Measurements from ENCODE around the gene GRAMD1A. TPM values are rescaled to one million over a fixed set of nuclear protein-coding genes. Genes with fewer than 3 reads are reported as not detected.

Gene GRAMD1A
- total and polyA plus RNA-seq, 9 of the 15 experiments (the other 6 are each of a cell fraction or from before 2014, with no cell fraction given): 1.4 to 63.8 (median 38.5) TPM

DNA sequence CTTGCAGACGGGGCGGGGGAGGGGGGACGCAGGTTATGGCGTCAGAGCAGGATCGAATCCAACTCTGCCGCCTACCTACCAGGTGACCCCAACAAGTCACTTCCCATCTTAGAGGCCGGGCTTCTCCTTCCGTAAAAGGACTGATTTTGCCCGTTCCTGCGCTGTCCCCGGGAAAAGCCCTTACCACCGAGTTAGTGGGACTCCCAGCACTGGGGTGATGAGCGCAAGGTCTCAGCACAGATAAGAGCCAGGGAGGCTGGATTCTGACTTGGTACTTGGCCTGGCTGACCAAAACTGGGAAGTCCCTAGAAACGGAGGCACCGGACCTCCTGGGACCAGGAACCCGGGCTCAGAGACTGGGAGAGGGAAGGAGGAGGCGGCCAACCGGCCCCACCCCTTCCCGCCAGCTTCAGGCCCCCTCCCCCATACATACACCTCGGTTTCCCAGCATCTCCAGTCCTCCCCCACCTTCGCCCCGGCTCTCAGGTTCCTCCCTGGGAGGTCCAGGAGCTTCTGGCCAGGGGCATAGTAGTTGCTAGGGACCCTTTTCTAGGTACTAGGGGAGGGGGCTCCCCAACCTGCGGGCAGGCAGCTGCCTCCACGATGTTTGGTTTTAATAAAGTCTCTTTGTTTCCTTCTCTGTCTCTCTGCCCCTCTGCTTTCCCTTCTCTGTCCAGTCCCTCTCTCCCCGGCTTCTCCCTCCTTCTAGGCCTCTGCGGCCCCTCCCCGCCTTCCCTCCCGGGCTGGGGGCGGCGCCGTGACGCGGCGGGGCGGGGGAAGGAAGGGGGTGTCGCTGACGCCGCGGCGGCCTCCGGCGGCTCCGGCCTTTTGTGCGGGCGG, at the start of gene GRAMD1A (continued):
- TF ChIP-seq, protein P1, sequence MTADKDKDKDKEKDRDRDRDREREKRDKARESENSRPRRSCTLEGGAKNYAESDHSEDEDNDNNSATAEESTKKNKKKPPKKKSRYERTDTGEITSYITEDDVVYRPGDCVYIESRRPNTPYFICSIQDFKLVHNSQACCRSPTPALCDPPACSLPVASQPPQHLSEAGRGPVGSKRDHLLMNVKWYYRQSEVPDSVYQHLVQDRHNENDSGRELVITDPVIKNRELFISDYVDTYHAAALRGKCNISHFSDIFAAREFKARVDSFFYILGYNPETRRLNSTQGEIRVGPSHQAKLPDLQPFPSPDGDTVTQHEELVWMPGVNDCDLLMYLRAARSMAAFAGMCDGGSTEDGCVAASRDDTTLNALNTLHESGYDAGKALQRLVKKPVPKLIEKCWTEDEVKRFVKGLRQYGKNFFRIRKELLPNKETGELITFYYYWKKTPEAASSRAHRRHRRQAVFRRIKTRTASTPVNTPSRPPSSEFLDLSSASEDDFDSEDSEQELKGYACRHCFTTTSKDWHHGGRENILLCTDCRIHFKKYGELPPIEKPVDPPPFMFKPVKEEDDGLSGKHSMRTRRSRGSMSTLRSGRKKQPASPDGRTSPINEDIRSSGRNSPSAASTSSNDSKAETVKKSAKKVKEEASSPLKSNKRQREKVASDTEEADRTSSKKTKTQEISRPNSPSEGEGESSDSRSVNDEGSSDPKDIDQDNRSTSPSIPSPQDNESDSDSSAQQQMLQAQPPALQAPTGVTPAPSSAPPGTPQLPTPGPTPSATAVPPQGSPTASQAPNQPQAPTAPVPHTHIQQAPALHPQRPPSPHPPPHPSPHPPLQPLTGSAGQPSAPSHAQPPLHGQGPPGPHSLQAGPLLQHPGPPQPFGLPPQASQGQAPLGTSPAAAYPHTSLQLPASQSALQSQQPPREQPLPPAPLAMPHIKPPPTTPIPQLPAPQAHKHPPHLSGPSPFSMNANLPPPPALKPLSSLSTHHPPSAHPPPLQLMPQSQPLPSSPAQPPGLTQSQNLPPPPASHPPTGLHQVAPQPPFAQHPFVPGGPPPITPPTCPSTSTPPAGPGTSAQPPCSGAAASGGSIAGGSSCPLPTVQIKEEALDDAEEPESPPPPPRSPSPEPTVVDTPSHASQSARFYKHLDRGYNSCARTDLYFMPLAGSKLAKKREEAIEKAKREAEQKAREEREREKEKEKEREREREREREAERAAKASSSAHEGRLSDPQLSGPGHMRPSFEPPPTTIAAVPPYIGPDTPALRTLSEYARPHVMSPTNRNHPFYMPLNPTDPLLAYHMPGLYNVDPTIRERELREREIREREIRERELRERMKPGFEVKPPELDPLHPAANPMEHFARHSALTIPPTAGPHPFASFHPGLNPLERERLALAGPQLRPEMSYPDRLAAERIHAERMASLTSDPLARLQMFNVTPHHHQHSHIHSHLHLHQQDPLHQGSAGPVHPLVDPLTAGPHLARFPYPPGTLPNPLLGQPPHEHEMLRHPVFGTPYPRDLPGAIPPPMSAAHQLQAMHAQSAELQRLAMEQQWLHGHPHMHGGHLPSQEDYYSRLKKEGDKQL (CRISPR knock-in tag; IDR thresholded peaks at IDR 0.05; ENCODE audit: borderline replicate concordance): no peak
- TF ChIP-seq SRSF1 (IDR thresholded peaks at IDR 0.05; ENCODE audit: low read depth, low read length) (no peak), ZNF408 (CRISPR knock-in tag; IDR thresholded peaks at IDR 0.05; ENCODE audit: low read depth) (no peak), MYBL2 (IDR thresholded peaks at IDR 0.05; ENCODE audit: low read depth) (no peak), MYBL2 (CRISPR knock-in tag; IDR thresholded peaks at IDR 0.05; ENCODE audit: borderline replicate concordance) (no peak), ETV6 (IDR thresholded peaks at IDR 0.05; ENCODE audit: borderline replicate concordance in 1 of 2, low read depth in 2 of 2, low read length in 1 of 2) (no peak), ETV6 (CRISPR knock-in tag; IDR thresholded peaks at IDR 0.05; ENCODE audit: borderline replicate concordance) (no peak), RBM14 (IDR thresholded peaks at IDR 0.05; ENCODE audit: borderline replicate concordance, insufficient read depth, low read depth, low read length) (no peak), ZNF551 (CRISPR knock-in tag; IDR thresholded peaks at IDR 0.05) (no peak), NR1H2 (CRISPR knock-in tag; IDR thresholded peaks at IDR 0.05) (no peak), MAZ (CRISPR knock-in tag; conservative IDR thresholded peaks at IDR 0.05 in 1 of 2, IDR thresholded peaks at IDR 0.05 in 1 of 2) (peak; percentile 52 to 77; a peak in 3 of 4 replicates), TGIF2 (CRISPR knock-in tag; IDR thresholded peaks at IDR 0.05) (no peak)
- TF ChIP-seq, protein P2, sequence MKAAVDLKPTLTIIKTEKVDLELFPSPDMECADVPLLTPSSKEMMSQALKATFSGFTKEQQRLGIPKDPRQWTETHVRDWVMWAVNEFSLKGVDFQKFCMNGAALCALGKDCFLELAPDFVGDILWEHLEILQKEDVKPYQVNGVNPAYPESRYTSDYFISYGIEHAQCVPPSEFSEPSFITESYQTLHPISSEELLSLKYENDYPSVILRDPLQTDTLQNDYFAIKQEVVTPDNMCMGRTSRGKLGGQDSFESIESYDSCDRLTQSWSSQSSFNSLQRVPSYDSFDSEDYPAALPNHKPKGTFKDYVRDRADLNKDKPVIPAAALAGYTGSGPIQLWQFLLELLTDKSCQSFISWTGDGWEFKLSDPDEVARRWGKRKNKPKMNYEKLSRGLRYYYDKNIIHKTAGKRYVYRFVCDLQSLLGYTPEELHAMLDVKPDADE (conservative IDR thresholded peaks at IDR 0.05; ENCODE audit: control insufficient read depth, low read depth, low read length): 0 out of 2 replicates have a peak, but pooled peaks have one; percentile 2
- TF ChIP-seq, protein P3, sequence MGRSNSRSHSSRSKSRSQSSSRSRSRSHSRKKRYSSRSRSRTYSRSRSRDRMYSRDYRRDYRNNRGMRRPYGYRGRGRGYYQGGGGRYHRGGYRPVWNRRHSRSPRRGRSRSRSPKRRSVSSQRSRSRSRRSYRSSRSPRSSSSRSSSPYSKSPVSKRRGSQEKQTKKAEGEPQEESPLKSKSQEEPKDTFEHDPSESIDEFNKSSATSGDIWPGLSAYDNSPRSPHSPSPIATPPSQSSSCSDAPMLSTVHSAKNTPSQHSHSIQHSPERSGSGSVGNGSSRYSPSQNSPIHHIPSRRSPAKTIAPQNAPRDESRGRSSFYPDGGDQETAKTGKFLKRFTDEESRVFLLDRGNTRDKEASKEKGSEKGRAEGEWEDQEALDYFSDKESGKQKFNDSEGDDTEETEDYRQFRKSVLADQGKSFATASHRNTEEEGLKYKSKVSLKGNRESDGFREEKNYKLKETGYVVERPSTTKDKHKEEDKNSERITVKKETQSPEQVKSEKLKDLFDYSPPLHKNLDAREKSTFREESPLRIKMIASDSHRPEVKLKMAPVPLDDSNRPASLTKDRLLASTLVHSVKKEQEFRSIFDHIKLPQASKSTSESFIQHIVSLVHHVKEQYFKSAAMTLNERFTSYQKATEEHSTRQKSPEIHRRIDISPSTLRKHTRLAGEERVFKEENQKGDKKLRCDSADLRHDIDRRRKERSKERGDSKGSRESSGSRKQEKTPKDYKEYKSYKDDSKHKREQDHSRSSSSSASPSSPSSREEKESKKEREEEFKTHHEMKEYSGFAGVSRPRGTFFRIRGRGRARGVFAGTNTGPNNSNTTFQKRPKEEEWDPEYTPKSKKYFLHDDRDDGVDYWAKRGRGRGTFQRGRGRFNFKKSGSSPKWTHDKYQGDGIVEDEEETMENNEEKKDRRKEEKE (IDR thresholded peaks at IDR 0.05; ENCODE audit: borderline replicate concordance in 1 of 2, control insufficient read depth in 1 of 2, low read depth in 2 of 2, low read length in 1 of 2): no peak
